ENCODE results near the gene KISS1R.
"Not testable (repeated sequence)": the region's sequence is repeated elsewhere in the genome, so short reads cannot be mapped to it uniquely, and the experiment has no call there.

KISS1R gene
- 0 to 0.55 (median 0) reads per million in 17 experiments for total RNA-seq

- DNase-seq: peak; percentile 44 to 65 (median 54)
Measured at GRCh38 chr19:917323-918151, at the start of gene KISS1R. KISS1R (plus strand) TSS chr19:917333; CDS start chr19:917503, 170 bp downstream.

DNA sequence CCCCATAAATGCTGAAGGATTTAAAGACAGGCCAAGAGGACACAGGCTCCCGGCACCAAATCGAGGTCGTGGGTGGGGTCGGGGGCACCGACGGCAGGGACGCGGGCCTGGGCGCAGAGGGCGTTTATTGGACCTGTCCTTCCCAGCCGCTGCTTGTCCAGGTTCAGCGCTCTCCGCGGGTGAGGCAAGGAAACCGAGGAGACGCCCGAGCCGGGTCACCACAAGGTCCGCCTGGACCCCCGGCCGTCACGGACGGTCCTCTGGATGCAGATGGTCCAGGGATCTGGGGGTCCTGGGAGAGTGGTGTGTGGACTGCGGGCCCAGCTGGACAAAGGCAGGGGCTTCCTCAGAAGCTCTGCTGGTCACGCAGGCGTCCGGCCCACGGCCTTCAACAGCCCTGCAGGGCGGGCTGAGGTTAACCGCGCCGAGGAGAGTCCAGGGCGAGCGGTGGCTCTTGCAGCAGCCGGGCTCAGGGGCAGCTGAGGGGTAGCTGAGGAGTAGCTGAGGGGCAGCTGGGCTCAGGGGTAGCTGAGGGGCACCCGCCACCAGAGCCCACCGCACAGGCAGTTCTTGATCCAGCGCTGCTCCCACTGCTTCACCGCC, 49.2 kb upstream of the KISS1R start:
- DNase-seq: no peak

GRCh38 chr19:868458-869244, 48.5 kb upstream of the KISS1R start:
- DNase-seq: no peak

- DNase-seq: no peak
Measured at GRCh38 chr19:869245-870177, 47.6 kb upstream of the KISS1R start.

DNA sequence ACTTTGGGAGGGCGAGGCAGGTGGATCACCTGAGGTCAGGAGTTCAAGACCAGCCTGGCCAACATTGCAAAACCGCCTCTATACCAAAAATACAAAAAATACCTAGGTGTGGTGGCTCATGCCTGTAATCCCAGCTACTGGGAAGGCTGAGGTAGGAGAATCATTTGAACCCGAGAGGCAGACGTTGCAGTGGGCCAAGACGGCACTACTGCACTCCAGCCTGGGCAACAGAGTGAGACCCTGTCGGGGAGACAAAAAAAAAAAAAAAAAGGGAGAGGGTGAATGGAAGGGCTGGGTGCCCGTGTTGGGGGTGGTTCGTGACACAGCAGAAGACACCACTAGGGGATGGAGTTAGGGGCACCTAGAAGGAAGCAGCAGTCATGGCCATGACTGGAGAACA, 46.8 kb upstream of the KISS1R start:
- no peak for DNase-seq

DNA sequence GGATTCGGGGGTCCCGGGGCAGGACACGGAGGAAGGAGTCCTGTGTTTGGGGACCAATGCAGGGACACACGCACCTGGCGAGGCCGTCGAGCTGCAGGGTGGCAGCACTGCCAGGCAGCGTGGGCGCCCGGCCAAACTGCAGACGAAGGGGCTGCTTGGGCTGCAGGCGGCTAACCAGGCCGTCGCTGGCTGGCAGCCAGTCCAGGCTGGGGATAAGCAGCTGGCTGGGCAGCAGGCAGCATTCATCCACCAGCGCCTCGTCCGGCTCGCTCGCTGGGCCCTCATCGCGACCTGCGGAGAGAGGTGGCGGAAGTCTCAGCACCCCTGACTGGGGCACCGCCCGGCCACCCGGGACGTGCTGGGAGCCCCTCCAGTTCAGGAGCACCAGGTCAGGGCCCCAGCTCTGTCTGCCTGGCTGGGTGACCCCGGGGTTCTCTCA, 46.2 kb upstream of the KISS1R start:
- no peak for DNase-seq

- no peak for DNase-seq
Measured at GRCh38 chr19:871446-872265, 45.5 kb upstream of the KISS1R start.

DNA sequence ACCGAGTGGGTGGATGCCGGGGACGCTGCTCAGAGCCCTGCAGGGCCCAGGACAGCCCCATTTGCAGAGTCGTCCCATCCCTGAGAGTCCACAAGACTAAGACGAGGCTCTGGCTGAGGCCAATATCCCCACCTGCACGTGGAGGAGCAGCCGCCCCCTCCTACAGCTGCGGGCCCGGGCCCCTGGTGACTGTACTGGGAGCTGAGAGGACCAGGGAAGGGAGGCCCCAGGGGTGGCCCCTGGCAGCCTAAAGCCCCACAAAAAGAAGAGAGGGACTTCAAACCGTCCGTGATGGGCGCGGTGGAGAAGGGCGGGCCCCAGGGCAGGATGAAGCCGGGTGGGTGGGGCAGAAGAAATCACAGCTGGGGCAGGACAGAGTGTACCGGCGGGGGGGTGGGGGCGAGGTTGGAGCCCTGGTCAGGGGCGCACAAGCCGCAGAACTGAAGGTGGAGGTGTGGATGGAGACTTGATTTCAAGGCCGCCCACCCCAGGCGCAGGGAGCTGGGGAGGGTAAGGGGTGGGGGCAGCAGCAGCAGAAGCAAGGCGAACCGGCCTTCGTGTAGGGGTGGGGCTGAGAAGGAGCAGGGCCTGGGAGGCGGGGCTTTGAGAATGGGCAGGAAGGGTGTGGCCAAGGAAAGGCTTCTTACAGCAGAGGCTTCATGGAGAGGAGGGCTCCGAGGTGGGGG, 44.7 kb upstream of the KISS1R start:
- peak; percentile 52 to 76 (median 62) for DNase-seq

- DNase-seq: peak in 3 of 4 experiments; percentile 36 to 51 (median 45)
Measured at GRCh38 chr19:873084-873483, 44.0 kb upstream of the KISS1R start.

DNA sequence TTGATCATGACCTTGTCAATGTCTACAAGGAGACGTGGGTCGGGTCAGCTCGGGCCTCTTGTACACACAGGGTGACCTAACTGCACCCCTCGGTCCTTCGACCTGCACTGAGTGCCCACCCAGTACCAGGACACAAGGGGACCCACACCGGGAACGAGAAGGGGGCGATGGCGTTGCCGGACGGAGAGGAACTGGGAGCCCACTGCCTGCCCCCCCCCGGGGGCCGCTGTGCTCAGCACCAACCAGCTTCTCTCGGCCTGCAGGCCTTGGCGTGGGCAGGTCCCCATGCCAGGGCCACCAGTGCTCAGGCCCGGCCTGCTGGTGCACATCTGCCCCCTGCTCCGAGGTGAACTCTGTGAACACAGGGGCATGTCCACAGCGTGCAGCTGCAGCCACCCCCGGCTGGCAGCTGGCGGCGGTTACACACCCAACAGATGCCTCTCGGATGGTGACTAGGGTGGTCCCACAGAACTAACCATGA, 43.5 kb upstream of the KISS1R start:
- no peak for DNase-seq

DNA sequence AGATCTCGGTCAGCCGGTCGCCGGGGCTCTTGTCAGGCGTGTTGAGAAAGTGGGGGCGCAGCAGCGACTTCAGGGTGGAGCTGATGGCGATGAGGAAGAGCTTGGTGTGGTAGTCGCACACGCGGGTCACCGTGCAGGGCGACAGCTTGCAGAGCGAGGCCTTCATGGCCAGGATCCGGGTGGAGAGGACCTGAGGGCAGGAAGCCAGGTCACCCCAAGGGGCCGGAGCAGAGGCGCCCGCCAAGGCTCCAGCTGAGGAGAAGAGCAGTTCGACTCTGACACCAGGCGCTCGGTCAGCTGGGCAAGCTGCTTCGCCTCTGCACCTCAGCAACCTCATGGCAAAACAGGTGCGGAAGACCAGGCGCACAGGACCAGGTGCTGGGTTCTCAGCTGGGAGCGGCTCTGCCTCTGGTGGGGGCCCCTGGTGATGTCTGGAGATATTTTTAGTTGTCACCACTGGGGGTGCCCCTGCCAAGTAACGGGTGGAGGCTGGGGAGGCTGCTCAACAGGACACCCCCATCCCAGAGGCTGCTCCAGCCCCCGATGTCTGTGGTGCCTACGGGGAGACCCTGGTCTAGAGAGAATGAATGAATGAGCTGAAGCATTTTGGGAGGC, 41.8 kb upstream of the KISS1R start:
- DNase-seq: no peak

DNA sequence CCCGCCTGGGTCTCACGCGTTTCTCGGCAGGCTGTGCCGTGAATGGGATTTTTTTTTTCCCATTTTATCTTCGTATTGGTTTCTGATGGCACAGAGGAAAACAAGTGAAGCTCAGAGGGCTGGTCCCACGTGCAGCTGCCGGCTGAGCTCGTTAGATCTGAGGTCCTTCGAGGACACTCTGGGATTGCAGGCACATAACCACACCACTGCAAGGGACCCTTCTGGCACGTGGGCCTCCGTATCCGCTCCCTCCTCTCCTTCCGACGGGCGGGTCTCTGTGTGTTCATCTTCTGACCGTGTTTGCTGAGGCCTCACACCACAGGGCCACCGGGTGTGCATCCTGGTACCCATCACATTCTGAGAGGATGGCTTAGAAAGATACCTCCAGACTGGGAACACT, 41.0 kb upstream of the KISS1R start:
- DNase-seq: no peak

- DNase-seq: no peak
Measured at GRCh38 chr19:876780-877314, 40.3 kb upstream of the KISS1R start.

DNA sequence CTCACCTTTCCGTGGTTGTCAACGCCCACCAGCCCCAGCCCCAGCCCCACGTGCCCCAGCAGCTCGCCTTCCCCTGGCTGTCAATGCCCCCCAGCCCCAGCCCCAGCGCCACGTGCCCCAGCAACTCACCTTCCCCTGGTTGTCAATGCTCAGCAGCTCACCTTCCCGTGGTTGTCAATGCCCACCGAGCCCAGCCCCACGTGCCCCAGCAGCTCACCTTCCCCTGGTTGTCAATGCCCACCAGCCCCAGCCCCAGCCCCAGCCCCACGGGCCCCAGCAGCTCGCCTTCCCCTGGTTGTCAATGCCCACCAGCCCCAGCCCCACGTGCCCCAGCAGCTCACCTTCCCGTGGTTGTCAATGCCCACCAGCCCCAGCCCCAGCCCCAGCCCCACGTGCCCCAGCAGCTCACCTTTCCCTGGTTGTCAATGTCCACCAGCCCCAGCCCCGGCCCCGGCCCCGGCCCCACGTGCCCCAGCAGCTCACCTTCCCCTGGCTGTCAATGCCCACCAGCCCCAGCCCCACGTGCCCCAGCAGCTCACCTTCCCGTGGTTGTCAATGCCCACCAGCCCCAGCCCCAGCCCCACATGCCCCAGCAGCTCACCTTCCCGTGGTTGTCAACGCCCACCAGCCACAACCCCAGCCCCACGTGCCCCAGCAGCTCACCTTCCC, 39.0 kb upstream of the KISS1R start:
- DNase-seq: not testable (repeated sequence)

GRCh38 chr19:878751-879561, 38.2 kb upstream of the KISS1R start:
- not testable (repeated sequence) for DNase-seq

- DNase-seq: no peak
Measured at GRCh38 chr19:879711-880438, 37.3 kb upstream of the KISS1R start.

DNA sequence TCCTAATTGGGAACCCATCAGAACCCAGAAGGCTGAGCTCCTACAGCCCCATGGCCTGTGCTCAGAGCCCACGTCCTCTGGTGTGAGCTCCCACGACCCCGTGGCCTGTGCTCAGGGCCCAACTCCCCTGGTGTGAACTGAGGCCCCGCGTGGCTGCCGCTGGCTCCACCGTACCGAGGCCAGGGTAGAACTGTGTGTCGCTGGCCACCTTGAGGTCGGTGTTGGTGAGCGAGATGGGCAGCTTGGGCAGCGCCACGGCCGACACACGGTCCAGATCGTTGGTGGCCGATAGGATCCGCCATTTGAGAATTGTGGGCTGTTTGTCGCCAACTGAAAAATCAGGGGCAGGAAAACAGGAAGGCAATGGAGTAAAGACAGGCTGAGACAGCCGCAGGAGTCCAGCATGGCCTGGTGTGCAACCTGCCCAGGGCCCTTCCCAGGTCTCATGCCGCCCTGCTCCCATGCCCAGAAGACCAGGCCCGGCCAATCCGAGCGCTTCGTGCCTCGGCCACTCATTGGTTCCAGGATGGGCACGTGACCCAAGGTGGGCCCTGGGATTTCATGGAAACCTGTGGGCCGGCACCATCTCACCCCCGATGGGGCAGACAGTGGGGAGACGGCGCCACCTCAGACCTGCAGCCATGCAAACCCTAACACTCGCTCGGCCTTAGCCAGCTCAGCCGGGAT, 35.6 kb upstream of the KISS1R start:
- DNase-seq: no peak
